Psoas muscle (tissue), 8 donors: ENCODE results near the gene AKAP6. TPM values are rescaled to one million over a fixed set of nuclear protein-coding genes. Genes with fewer than 3 reads are reported as not detected.

Experiments
- ATAC-seq, 4 donors: fragments of 200-7000 bp; cut with Tn5 transposase; one replicate each; pipeline ENCODE4 v1.9.1; 2020; ENCODE audit warnings: moderate library complexity in 3 of 4, mild to moderate bottlenecking in 2 of 4
- DNase-seq, 2 donors: peaks; one replicate each; pipeline ENCODE4 v3.0.0-alpha.2; 2020
- H3K27ac ChIP-seq: fragments of 200-600 bp; one replicate; pipeline ENCODE4 v1.8.0; 2022
- H3K27me3 ChIP-seq, 3 donors: fragments of 200-600 bp in 1 of 3; one replicate each; pipeline versions ENCODE4 v1.6.1 to v1.8.0; 2013 to 2022; ENCODE audit warnings: low read length in 2 of 3, mild to moderate bottlenecking in 2 of 3, moderate library complexity in 1 of 3; ENCODE audit not compliant: insufficient read depth in 3 of 3
- H3K36me3 ChIP-seq, 2 donors: fragments of 200-600 bp in 1 of 2; one replicate each; pipeline versions ENCODE4 v1.6.1 to v1.8.0; 2013 to 2022; ENCODE audit warnings: low read depth in 1 of 2, mild to moderate bottlenecking in 1 of 2, moderate library complexity in 1 of 2; ENCODE audit not compliant: insufficient read depth in 1 of 2
- H3K4me1 ChIP-seq: fragments of 200-600 bp; one replicate; pipeline ENCODE4 v1.8.0; 2022
- H3K4me3 ChIP-seq: fragments of 200-600 bp; one replicate; pipeline ENCODE4 v1.8.0; 2022; ENCODE audit warnings: mild to moderate bottlenecking
- H3K9me3 ChIP-seq: fragments of 200-600 bp; one replicate; pipeline ENCODE4 v1.8.0; 2022
- CTCF ChIP-seq: fragments of 200-600 bp; IDR thresholded peaks from one replicate; pipeline ENCODE4 v1.8.0; 2022; ENCODE audit warnings: antibody characterized with exemption
- WGBS, 3 donors: extraction: QIAGEN DNeasy Blood & Tissue Kit; methylation state at CpG; one replicate each; pipeline versions ENCODE4 v1.1.6 to v1.1.7; 2013; 5-methylcytosine and 5-hydroxymethylcytosine counted together
- intact Hi-C, 2 donors: fragments of 100-400 bp; cut with DNase I; formaldehyde crosslinking; loops; one replicate each; pipeline versions ENCODE4 v1.11.0 to v1.14.2; 2022
- polyA plus RNA-seq, 3 donors: library from polyadenylated mRNA; stranded (reverse); fragments of 200-250 nt; gene quantifications; one replicate each; pipeline ENCODE4 v1.2.3, GENCODE V29; 2013
- total RNA-seq, 4 donors: library from RNA; stranded (reverse); fragmentation: NEBNext Ultra II Directional in 2 of 4; extraction: Animal tissue kit (Norgen Biotek cat#: 25700) in 2 of 4; gene quantifications; one replicate each; pipeline versions ENCODE4 v1.2.1 to v1.2.4, GENCODE V29; 2021 to 2023
- donor health status: healthy with polysubstance abuse.
- donor health status: DM: no; HTN: no; CAD: no; lungs with moderate emphysema.
- donor health status: Bipolar disorder and iron deficiency.
- donor health status: healthy.
- donor health status: DM: yes; HTN: yes; CAD: no.
- donor health status: DM: no; HTN: no; CAD: no.
- donor health status: DM: no; HTN: no; CAD: no.
- donor health status: DM: yes; HTN: yes; CAD: no.

AKAP6 gene
- total and polyA plus RNA-seq, 7 donors = 9.1 to 173 (median 113) TPM

DNA sequence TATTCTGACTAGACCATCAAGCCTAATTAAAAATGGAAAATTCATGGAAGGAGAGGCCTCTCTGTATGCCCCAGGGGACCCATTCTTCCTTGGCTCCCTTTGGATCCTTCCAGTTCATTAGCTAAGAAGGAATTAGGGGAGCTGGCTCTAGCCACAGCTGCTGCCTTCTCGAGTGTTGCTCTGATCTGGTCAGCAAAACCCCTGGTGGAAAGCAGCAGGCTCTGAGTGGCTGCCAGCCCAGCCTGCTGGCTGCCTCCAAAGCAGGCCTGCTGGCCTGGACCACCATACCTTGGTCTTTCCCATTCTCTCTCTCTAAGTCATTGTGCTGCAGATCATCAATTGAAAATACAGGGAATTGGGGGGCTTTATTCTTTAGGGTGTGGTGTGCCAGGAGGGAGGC is 29.0 kb upstream of the AKAP6 start:
- intact Hi-C loops = no loop called here
- ATAC-seq (no peak), DNase-seq (no peak)
- Histone ChIP-seq H3K9me3 (no peaks in the 10 kb centered on the region), H3K27me3 (peaks cover 0 to 2% (median 0%) of the 10 kb centered on the region in 3 donors), H3K4me3 (no peak overlapping the region), H3K36me3 (no peaks in the 10 kb centered on the region), H3K4me1 (no peaks in the 10 kb centered on the region), H3K27ac (no peak overlapping the region)
- no peak for TF ChIP-seq CTCF
- 7 to 13% (median 9%) methylated on average over 1 of the region's 1 CpG for WGBS, 3 donors

GRCh38 chr14:32303865-32304264 is 25.2 kb upstream of the AKAP6 start:
- no peak for DNase-seq
- intact Hi-C loops = no loop called here
- H3K36me3 ChIP-seq = peaks cover 0 to 2% of the 10 kb centered on the region in 2 donors
- H3K9me3 ChIP-seq = no peaks in the 10 kb centered on the region
- TF ChIP-seq CTCF = no peak
- no peak for ATAC-seq
- H3K27me3 ChIP-seq = no peaks in the 10 kb centered on the region
- H3K27ac ChIP-seq = no peak overlapping the region
- H3K4me3 ChIP-seq = no peak overlapping the region
- no peaks in the 10 kb centered on the region for H3K4me1 ChIP-seq

DNA sequence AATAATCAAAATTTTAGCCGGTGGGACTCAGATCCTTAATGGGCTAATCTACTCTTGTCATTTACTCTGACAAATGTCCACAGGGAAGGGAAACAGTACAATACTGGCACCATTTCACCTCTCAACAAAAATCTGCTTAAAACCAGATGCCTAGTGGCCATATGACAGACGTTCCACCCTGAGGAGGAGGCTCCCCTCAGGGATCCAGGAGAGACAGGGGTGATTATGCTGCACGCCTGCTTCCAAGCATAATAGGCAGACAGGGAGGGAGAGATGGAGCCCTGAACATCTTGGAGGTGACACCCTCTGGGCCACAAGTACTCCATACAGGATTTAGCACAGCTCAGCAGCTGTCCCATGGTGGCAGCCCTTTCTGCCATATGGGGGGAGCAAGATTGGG is 24.8 kb upstream of the AKAP6 start:
- Histone ChIP-seq H3K4me1 (no peaks in the 10 kb centered on the region), H3K36me3 (peaks cover 0 to 2% of the 10 kb centered on the region in 2 donors), H3K27ac (no peak overlapping the region), H3K4me3 (no peak overlapping the region), H3K9me3 (no peaks in the 10 kb centered on the region), H3K27me3 (no peaks in the 10 kb centered on the region)
- ATAC-seq (no peak), DNase-seq (no peak)
- WGBS, 3 donors = 78 to 83% (median 79%) methylated on average over 3 of the region's 3 CpGs
- no peak for TF ChIP-seq CTCF
- intact Hi-C loops = no loop called here

GRCh38 chr14:32306549-32306948 is 22.5 kb upstream of the AKAP6 start:
- no peaks in the 10 kb centered on the region for H3K9me3 ChIP-seq
- H3K4me1 ChIP-seq = peaks cover 1% of the 10 kb centered on the region
- intact Hi-C loops = no loop called here
- 94 to 96% (median 95%) methylated on average over 3 of the region's 3 CpGs for WGBS, 3 donors
- peaks cover 0 to 2% of the 10 kb centered on the region in 2 donors for H3K36me3 ChIP-seq
- H3K4me3 ChIP-seq = no peak overlapping the region
- ATAC-seq (no peak), DNase-seq (no peak)
- no peak for TF ChIP-seq CTCF
- H3K27me3 ChIP-seq = no peaks in the 10 kb centered on the region
- no peak overlapping the region for H3K27ac ChIP-seq

DNA sequence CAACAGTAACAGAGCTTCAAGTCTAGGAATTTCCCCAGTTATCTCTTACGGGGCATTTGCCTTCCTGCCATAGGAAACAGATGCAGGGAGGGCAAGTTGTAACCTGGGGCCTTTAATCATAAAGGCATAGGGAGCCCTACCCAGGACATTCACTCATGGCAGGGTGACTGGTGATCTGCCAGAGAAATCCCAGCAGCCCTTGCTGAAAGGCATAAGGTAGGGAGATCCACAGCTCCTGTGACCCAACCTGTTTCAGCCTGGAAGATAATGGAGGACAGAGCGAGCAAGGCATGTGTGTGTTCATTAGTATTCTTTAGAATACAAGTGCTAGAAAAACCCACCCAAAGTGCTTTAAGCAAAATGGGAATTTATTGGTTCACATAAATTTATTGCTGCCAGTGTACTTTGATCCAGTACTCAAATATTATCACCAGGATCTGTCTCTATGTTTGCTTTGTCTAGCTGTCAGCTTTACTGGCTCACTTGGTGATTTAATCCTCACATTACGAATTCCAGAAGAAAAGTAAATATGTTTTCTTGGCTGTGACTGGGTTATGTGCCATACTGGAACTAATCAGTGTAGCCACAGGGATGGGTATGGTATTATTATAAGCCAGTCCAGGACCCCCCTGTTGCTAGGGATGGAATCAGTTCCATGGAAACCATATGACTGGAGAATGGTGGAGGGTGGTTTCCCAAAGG is 21.1 kb upstream of the AKAP6 start:
- TF ChIP-seq CTCF = no peak
- intact Hi-C loops = no loop called here
- H3K4me1 ChIP-seq = peaks cover 6% of the 10 kb centered on the region
- no peaks in the 10 kb centered on the region for H3K9me3 ChIP-seq
- no peak for ATAC-seq
- DNase-seq = no peak
- no peaks in the 10 kb centered on the region for H3K27me3 ChIP-seq
- H3K36me3 ChIP-seq = peaks cover 0 to 2% of the 10 kb centered on the region in 2 donors
- 85 to 87% (median 86%) methylated on average over 3 of the region's 3 CpGs for WGBS, 3 donors
- H3K27ac ChIP-seq = no peak overlapping the region
- H3K4me3 ChIP-seq = no peak overlapping the region
